ENCODE results near the gene TMEM198. TPM values are rescaled to one million over a fixed set of nuclear protein-coding genes. Genes with fewer than 3 reads are reported as not detected.
A peak's percentile ranks its signal among the peaks of the same experiment; 100 is the strongest.

Gene TMEM198
- total and polyA plus RNA-seq, 2 experiments from 2014 or later = 8.0 to 10.4 TPM

DNA sequence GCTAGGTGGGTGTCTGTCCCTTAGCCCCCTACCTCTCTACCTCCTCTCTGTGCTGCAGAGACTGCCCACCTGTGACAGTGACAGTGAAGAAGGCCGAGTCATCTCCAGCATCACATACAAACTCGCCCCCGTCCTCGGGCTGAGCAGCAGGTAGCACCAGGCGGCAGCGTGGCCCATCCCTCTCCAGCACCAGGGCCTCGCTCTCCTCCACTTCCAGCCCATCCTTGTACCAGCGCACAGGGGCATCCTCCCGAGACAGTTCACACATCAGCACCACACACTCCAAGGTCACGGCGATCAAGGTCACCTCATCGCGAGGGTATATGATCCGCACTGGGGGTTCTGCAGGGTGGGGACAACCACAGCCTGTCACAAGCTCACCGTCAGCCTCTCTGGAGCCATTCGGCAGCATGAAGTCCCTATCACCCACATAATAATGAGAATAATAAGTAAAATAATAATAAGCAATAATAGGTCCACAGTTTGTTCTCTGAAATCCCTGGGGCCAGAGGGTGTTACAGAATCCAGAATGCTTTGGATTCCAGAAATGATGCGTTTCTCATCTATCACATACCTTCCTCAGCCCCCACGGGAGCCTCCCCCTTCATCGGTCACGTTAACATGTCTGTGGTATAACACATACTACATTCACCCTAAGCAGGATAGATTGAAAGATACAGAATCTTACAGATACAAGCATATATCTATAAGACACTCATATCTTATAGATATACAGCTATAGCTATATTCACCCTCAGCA lies 15.5 kb downstream of the TMEM198 start:
- no peak overlapping the region for H3K4me3 ChIP-seq
- DNase-seq (ENCODE audit: low spot score) = no peak
- H3K9me2 ChIP-seq (replicated peaks; ENCODE audit: insufficient read depth) = no peaks in the 10 kb centered on the region
- H4K20me1 ChIP-seq (ENCODE audit: insufficient read depth, poor library complexity, severe bottlenecking) = no peaks in the 10 kb centered on the region
- no peaks in the 10 kb centered on the region for H3K4me1 ChIP-seq (ENCODE audit: insufficient read depth)
- WGBS (ENCODE audit: low lambda C conversion rate, missing lambda C conversion rate) = 95% methylated on average over 20 of the region's 20 CpGs
- H3K4me2 ChIP-seq = no peak overlapping the region
- H3K79me2 ChIP-seq = no peaks in the 10 kb centered on the region
- H3K27ac ChIP-seq = no peak overlapping the region
- no peak overlapping the region for H2AFZ ChIP-seq
- TF ChIP-seq, protein P1, sequence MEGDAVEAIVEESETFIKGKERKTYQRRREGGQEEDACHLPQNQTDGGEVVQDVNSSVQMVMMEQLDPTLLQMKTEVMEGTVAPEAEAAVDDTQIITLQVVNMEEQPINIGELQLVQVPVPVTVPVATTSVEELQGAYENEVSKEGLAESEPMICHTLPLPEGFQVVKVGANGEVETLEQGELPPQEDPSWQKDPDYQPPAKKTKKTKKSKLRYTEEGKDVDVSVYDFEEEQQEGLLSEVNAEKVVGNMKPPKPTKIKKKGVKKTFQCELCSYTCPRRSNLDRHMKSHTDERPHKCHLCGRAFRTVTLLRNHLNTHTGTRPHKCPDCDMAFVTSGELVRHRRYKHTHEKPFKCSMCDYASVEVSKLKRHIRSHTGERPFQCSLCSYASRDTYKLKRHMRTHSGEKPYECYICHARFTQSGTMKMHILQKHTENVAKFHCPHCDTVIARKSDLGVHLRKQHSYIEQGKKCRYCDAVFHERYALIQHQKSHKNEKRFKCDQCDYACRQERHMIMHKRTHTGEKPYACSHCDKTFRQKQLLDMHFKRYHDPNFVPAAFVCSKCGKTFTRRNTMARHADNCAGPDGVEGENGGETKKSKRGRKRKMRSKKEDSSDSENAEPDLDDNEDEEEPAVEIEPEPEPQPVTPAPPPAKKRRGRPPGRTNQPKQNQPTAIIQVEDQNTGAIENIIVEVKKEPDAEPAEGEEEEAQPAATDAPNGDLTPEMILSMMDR (IDR thresholded peaks at IDR 0.05; ENCODE audit: poor library complexity) = no peak
- TF ChIP-seq EZH2 (IDR thresholded peaks at IDR 0.05; ENCODE audit: borderline replicate concordance) (no peak), EZH2phosphoT487 (IDR thresholded peaks at IDR 0.05; ENCODE audit: low read depth, severe bottlenecking, unreplicated experiment) (no peak)
- no peaks in the 10 kb centered on the region for H3K27me3 ChIP-seq
- H3K36me3 ChIP-seq (replicated peaks; ENCODE audit: insufficient read depth, low read depth) = no peaks in the 10 kb centered on the region
- no peaks in the 10 kb centered on the region for H3K9me3 ChIP-seq (ENCODE audit: low read depth)

DNA sequence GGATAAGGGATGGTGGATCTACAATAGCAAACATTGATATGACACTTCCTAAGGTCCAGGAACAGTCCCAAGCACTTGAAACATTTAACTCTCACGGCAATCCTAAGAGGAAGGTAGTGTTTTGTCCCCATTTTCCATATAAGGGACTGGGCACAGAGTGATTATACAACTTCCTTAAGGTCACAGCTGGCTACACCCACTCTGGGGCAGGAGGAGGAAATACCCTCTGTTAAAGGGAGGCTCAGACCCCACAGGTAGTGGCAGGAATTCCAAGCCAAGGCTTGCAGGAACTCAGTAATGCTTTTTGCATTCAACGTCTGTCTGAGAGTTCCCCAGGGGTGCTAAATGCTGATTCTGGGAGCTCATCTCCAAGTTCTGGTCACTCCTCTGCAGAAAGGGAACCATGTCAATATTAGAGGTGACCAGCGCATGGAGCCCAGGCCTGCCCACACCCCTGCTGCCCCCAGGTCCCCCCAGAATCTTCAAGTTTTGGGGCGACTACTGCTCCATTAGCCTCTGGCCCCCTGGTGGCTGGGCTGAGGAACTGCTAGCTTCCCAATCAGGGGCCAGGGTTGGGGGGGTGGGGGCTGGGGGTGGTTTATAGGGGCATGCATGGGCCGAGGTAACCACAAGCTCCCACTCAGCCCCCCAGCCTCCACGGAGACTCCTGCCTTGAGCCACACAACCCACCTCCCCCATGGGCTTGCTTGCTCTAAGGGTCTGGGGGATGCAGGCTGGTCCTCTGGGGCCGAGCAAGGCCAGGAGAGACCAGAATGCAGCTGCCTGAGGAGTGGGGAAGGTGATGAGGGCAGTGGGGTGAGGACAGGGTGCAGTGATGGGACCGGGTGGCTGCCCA lies 16.4 kb downstream of the TMEM198 start:
- H3K27me3 ChIP-seq = no peaks in the 10 kb centered on the region
- H4K20me1 ChIP-seq (ENCODE audit: insufficient read depth, poor library complexity, severe bottlenecking) = no peaks in the 10 kb centered on the region
- TF ChIP-seq, protein P1 (IDR thresholded peaks at IDR 0.05; ENCODE audit: poor library complexity) = peak; percentile 62
- TF ChIP-seq EZH2 (IDR thresholded peaks at IDR 0.05; ENCODE audit: borderline replicate concordance) (no peak), EZH2phosphoT487 (IDR thresholded peaks at IDR 0.05; ENCODE audit: low read depth, severe bottlenecking, unreplicated experiment) (no peak)
- no peaks in the 10 kb centered on the region for H3K9me3 ChIP-seq (ENCODE audit: low read depth)
- DNase-seq (ENCODE audit: low spot score) = no peak
- H3K4me2 ChIP-seq = no peak overlapping the region
- WGBS (ENCODE audit: low lambda C conversion rate, missing lambda C conversion rate) = 62% methylated on average over 6 of the region's 8 CpGs
- no peaks in the 10 kb centered on the region for H3K36me3 ChIP-seq (replicated peaks; ENCODE audit: insufficient read depth, low read depth)
- H3K4me1 ChIP-seq (ENCODE audit: insufficient read depth) = no peaks in the 10 kb centered on the region
- no peaks in the 10 kb centered on the region for H3K79me2 ChIP-seq
- no peaks in the 10 kb centered on the region for H3K9me2 ChIP-seq (replicated peaks; ENCODE audit: insufficient read depth)
- no peak overlapping the region for H2AFZ ChIP-seq
- H3K27ac ChIP-seq = no peak overlapping the region
- no peak overlapping the region for H3K4me3 ChIP-seq

DNA sequence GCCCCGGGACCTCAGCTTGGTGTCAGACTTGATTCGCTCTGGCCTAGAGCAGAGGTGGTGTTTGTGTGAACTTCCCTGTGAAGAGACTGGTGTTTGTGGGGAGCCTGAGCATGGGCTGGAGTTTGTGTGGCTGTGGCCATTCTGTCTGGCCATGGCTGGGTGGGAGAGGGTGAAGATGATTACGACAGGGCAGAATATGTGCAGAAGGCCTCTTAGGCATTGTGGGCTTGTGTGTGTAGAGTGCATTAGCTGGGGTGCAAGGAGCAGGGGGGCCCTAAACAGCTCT lies 17.0 kb downstream of the TMEM198 start:
- no peak for DNase-seq (ENCODE audit: low spot score)
- H3K27me3 ChIP-seq = no peaks in the 10 kb centered on the region
- no peaks in the 10 kb centered on the region for H3K36me3 ChIP-seq (replicated peaks; ENCODE audit: insufficient read depth, low read depth)

More for the DNA sequence above, 17.0 kb downstream of the TMEM198 start:
- Histone ChIP-seq H3K4me3 (no peak overlapping the region), H3K79me2 (no peaks in the 10 kb centered on the region), H2AFZ (no peak overlapping the region), H3K9me2 (replicated peaks; ENCODE audit: insufficient read depth) (no peaks in the 10 kb centered on the region), H3K9me3 (ENCODE audit: low read depth) (no peaks in the 10 kb centered on the region), H3K27ac (no peak overlapping the region), H3K4me1 (ENCODE audit: insufficient read depth) (no peaks in the 10 kb centered on the region), H4K20me1 (ENCODE audit: insufficient read depth, poor library complexity, severe bottlenecking) (no peaks in the 10 kb centered on the region), H3K4me2 (no peak overlapping the region)
- TF ChIP-seq EZH2 (IDR thresholded peaks at IDR 0.05; ENCODE audit: borderline replicate concordance) (no peak), EZH2phosphoT487 (IDR thresholded peaks at IDR 0.05; ENCODE audit: low read depth, severe bottlenecking, unreplicated experiment) (no peak)
- TF ChIP-seq, protein P1 (IDR thresholded peaks at IDR 0.05; ENCODE audit: poor library complexity) = no peak
- WGBS (ENCODE audit: low lambda C conversion rate, missing lambda C conversion rate) = 87% methylated on average over 3 of the region's 3 CpGs
